ENCODE data around the gene DYRK3. TPM values are rescaled to one million over a fixed set of nuclear protein-coding genes. Genes with fewer than 3 reads are reported as not detected.

The DYRK3 gene
- total and polyA plus RNA-seq, 2 of the 8 experiments (the other 6 are each of a cell fraction or from before 2014, with no cell fraction given): 2.1 to 8.5 TPM

- no peak for DNase-seq (ENCODE audit: low read depth in 1 of 2, low spot score in 2 of 2)
- Histone ChIP-seq H2AFZ (ENCODE audit: low read length) (no peak overlapping the region), H3K23ac (ENCODE audit: insufficient read length) (no peak overlapping the region), H3K18ac (ENCODE audit: extremely low read depth, low read length) (no peak overlapping the region), H3K9me3 (ENCODE audit: insufficient read depth in 2 of 2, low read depth in 1 of 2, low read length in 1 of 2) (no peaks in the 10 kb centered on the region), H4K91ac (replicated peaks; ENCODE audit: insufficient read length, low read length) (no peak overlapping the region), H4K8ac (ENCODE audit: extremely low read depth, insufficient read depth, low read length) (no peak overlapping the region), H2BK20ac (ENCODE audit: low read length) (no peak overlapping the region), H3K4me1 (replicated peaks in 1 of 4; ENCODE audit: control insufficient read depth in 3 of 4, insufficient read depth in 4 of 4, low read length in 3 of 4) (peaks cover 0 to 10% (median 4%) of the 10 kb centered on the region in 4 experiments; a peak in 4 of 7 replicates), H2BK120ac (replicated peaks; ENCODE audit: low read depth, low read length) (no peak overlapping the region), H3K79me1 (ENCODE audit: low read depth, low read length) (no peaks in the 10 kb centered on the region), H3K56ac (replicated peaks; ENCODE audit: insufficient read length, low read depth, low read length) (no peak overlapping the region), H3K36me3 (ENCODE audit: control insufficient read depth in 2 of 4, insufficient read depth in 4 of 4, low read length in 3 of 4) (no peaks in the 10 kb centered on the region), H4K5ac (ENCODE audit: insufficient read length, low read depth, low read length) (no peak overlapping the region), H3K4me3 (ENCODE audit: extremely low read depth in 1 of 4, insufficient read depth in 2 of 4, low read depth in 3 of 4, low read length in 4 of 4) (no peak overlapping the region), H3K27ac (ENCODE audit: low read depth, low read length) (no peak overlapping the region), H3K23me2 (ENCODE audit: low read depth, low read length) (peaks cover 8% of the 10 kb centered on the region; the same call in 1 of the 2 replicates), H3K4me2 (ENCODE audit: insufficient read depth in 1 of 2, low read depth in 2 of 2, low read length in 2 of 2) (no peak overlapping the region), H3K79me2 (ENCODE audit: control insufficient read depth in 1 of 2, insufficient read depth in 2 of 2, low read length in 2 of 2) (no peaks in the 10 kb centered on the region), H2BK5ac (ENCODE audit: low read depth, low read length) (no peak overlapping the region), H2AK5ac (ENCODE audit: low read depth, low read length) (no peak overlapping the region), H2BK12ac (ENCODE audit: low read depth, low read length) (no peak overlapping the region), H3K9ac (replicated peaks in 1 of 4; ENCODE audit: extremely low read depth in 1 of 4, low read depth in 3 of 4, low read length in 3 of 4) (no peak overlapping the region), H3K14ac (ENCODE audit: insufficient read length) (no peak overlapping the region), H4K20me1 (replicated peaks in 1 of 2; ENCODE audit: control insufficient read depth in 1 of 2, insufficient read depth in 2 of 2, low read length in 2 of 2) (no peaks in the 10 kb centered on the region), H3K27me3 (replicated peaks in 1 of 4; ENCODE audit: control insufficient read depth in 3 of 4, extremely low read depth in 1 of 4, insufficient read depth in 3 of 4, low read length in 3 of 4) (peaks cover 0 to 4% (median 0%) of the 10 kb centered on the region in 4 experiments; a peak in 2 of 7 replicates), H3K4ac (replicated peaks; ENCODE audit: insufficient read length, low read depth, low read length) (no peak overlapping the region), H2BK15ac (ENCODE audit: low read length) (no peak overlapping the region)
- ChIA-PET CTCF (ENCODE audit: partially characterized antibody) (interaction anchor here (0.8 to 19.2 kb wide), 5 partner anchors 10 to 1344 kb away, joined by 3 to 666 read pairs (median 4); no protein-coding TSS in a partner anchor), POLR2A (ENCODE audit: partially characterized antibody) (interaction anchor here (0.8 kb wide), 1 partner anchor 26 kb away, joined by 3 read pairs; no protein-coding TSS in a partner anchor)
- no peak for FAIRE-seq
- no peak for TF ChIP-seq SAP30 (IDR thresholded peaks at IDR 0.05; ENCODE audit: insufficient read depth, insufficient replicate concordance, low read length)
Observed at GRCh38 chr1:206637605-206638004, 2.3 kb downstream of the DYRK3 start.

All from H1 (cell line).